ENCODE data around the gene METTL3.

Gene METTL3

DNA sequence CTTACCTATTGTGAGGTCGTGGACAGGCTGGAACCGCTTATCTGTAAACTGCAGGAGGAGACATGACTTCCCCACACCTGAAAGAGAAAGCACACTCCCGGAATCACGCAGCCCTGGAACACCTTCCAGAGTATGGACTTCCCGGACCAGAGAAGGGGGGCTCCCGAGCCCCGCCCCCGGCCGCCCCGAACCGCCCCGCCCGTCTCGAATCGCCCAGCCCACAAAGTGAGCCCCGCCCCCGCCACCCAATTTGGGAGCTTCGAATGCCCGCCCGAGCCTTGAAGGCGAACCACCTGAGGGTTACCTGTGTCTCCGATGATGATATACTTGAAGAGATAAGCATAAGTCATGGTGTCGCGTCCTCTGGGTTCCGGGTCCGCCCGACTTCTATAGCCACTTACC, 34.6 kb downstream of the METTL3 start:
- DNase-seq = peak in 5 of 14 donors; percentile 45 to 93 (median 83)

DNA sequence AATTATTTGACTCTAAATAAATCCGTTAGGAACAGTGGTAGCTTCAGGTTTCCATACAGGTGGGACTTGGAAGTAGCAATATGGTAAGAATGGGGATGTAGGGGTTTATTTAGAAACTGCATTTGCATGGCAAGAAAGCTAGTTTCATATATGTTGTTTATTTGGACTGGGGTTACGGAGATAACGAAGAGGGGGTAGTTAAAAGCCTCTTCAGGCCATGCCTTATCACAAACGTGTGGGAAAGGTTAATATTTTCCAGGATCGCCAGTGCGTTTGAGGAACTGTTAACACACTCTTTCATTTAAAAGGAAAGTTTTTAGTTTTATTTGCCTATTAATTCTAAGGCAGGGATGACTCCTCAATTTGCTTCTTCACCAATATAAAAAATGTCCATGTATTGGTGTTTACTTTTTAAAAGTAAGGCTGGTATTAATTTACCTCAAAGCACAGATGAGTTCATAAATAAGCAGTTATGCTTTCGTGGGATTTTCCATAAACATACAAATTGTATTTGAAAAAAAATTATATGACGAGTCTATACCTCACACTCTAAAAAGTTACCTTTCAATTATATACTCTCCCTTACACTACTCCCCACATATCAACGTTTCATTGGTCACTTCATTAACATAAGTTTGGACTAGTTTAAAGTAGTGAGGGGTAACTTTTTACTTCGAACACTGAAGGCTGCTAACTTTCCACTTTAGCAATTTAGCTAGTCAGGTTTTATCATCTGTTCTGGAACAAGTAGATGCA, 35.2 kb downstream of the METTL3 start:
- DNase-seq = no peak

DNA sequence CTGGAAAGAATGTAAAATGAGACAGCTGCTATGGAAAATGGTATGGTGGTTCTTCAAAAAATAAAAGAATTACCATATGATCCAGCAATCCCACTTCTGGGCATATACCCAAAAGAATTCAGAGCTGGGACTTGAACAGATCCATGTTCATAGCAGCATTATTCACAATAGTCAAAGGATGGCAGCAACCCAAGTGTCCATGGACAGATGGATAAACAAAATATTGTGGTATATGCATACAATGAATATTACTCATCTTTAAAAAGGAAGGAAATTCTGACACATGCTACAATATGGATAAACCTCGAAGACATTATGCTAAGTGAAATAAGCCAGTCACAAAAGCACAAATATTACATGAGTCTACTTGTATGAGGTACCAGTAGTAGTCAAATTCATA, 43.5 kb downstream of the METTL3 start:
- no peak for DNase-seq

- peak; percentile 91 to 100 (median 98) for DNase-seq
These were observed 55.0 kb downstream of the METTL3 start, which contains the start of gene CHD8 for GRCh38 chr14:21455912-21456667. CHD8 (minus strand) TSS chr14:21456123; CDS start chr14:21431643, 24,480 bp downstream.

GRCh38 chr14:21455592-21455911, 55.6 kb downstream of the METTL3 start:
- no peak for DNase-seq

GRCh38 chr14:21454843-21455544, 56.1 kb downstream of the METTL3 start:
- peak in 1 of 14 donors; percentile 25 for DNase-seq

- no peak for DNase-seq
These were observed 61.3 kb downstream of the METTL3 start for GRCh38 chr14:21449899-21450216.
